Spleen (tissue), 7 donors: ENCODE data around the gene PRICKLE1.

ENCODE experiments used
- CTCF ChIP-seq, 11 experiments: fragments of 200-600 bp in 7 of 11; fragments of 450-650 bp in 4 of 11; sonication (generic) in 4 of 11; IDR thresholded peaks in 8 of 11; conservative IDR thresholded peaks in 3 of 11; 1 replicate in 7 of 11; 2 replicates in 4 of 11; pipeline versions ENCODE4 v1.4.0 to v1.8.0; 2016 to 2021; ENCODE audit warnings: antibody characterized with exemption in 11 of 11, inconsistent platforms in 4 of 11, mild to moderate bottlenecking in 1 of 11
- POLR2A ChIP-seq, 3 donors: fragments of 450-650 bp; IDR thresholded peaks; one replicate each; pipeline ENCODE4 v1.5.1; 2017; ENCODE audit warnings: antibody characterized with exemption in 3 of 3, mild to moderate bottlenecking in 1 of 3
- POLR2AphosphoS5 ChIP-seq, 3 donors: sonication (generic); formaldehyde crosslinking; IDR thresholded peaks; one replicate each; pipeline ENCODE4 v1.5.1; 2017; ENCODE audit warnings: antibody characterized with exemption in 3 of 3
- donor health status: DM: no; HTN: no; CAD: no; lungs with moderate emphysema.
- donor health status: DM: no; HTN: no; CAD: no.
- donor health status: DM: no; HTN: no; CAD: no.

GRCh38 chr12:42571327-42572009 is 18.1 kb downstream of the PRICKLE1 start:
- TF ChIP-seq CTCF (IDR thresholded peaks at IDR 0.05 in 8 of 11, conservative IDR thresholded peaks at IDR 0.05 in 3 of 11): no peak
- no peak for TF ChIP-seq POLR2A (IDR thresholded peaks at IDR 0.05)
- TF ChIP-seq POLR2AphosphoS5 (IDR thresholded peaks at IDR 0.05): no peak
